Hematopoietic multipotent progenitor cell treated with erythropoietin and hydrocortisone succinate and interleukin-3 and kit ligand, for 4 days (in vitro differentiated cells): ENCODE results near the gene MPL.
A peak's percentile ranks its signal among the peaks of the same experiment; 100 is the strongest.
"Not testable (repeated sequence)": the region's sequence is repeated elsewhere in the genome, so short reads cannot be mapped to it uniquely, and the experiment has no call there.

ENCODE experiments used
- DNase-seq: peaks from one replicate; pipeline ENCODE4 v3.0.0-alpha.2; 2015

Gene MPL

DNA sequence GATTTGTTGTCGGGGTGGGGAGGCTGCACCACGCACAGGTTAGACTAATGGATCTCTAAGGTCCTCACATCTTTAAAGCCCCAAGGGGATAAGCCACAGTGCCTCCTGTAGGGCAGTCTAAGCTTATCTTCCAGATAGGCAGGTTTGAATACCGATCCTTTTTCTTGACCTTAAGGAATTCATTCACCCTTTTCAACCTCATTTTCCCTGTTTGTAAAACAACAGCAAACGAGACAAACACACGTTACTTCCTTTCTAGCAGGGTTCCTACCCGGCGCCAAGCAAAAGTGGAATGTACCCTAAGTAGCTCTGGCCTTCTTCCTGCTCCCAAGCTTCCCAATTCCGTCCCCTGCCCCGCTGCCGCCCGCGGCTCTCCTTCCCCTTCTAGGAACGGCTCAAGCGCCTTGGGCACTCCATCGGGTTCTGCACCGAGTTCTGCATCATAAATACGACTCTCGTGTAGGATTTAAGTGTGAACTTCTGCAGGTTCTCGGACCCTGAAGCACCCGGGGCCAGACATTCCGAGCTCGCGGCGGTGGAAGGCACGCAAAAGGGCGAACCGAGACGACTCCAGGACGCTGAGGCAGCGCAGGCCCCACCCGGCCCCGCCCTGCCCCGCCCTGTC lies 20.6 kb downstream of the MPL start:
- peak; percentile 78 for DNase-seq

DNA sequence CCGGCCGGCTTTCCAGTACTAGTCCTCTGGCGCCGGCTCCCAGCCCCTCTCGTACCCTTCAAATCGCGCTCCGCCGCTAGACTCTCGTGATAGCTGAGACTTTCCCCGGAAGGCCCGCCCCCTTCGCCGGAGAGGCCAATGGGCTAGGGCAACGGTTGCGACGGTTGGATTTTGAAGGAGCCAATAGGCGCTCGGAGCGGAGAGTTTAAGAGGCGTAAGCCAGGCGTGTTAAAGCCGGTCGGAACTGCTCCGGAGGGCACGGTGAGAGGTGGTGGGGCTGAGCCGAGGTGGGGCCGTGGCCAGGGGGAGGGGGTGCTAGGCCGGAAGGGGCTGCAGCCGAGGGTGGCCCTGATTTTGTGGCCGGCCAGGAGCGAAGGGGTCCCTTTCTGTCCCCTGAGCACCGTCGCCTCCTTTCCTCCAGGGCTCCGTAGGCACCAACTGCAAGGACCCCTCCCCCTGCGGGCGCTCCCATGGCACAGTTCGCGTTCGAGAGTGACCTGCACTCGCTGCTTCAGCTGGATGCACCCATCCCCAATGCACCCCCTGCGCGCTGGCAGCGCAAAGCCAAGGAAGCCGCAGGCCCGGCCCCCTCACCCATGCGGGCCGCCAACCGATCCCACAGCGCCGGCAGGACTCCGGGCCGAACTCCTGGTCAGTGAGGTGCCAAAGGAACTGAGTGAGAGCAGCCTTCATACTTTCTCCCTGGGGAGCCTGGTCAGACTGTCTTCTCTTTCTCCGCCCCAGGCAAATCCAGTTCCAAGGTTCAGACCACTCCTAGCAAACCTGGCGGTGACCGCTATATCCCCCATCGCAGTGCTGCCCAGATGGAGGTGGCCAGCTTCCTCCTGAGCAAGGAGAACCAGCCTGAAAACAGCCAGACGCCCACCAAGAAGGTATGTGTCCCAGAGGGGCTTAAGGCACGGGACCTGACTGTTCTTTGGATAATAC lies 21.4 kb downstream of the MPL start, which contains the start of gene CDC20:
Gene CDC20, plus strand, starts transcription at position 236 of the 948 bp plus-strand sequence. Its CDS starts 235 bp downstream, at position 471.
- peak; percentile 100 for DNase-seq

DNA sequence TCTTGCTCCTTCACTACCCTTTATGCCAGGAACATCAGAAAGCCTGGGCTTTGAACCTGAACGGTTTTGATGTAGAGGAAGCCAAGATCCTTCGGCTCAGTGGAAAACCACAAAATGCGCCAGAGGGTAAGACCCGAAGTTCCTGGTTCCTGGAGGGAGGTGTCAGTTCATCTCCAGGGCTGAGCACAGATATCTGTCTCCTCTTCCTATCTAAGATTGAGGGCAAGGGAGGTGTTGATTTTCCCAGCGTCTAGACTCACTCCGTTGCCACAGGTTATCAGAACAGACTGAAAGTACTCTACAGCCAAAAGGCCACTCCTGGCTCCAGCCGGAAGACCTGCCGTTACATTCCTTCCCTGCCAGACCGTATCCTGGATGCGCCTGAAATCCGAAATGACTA lies 22.1 kb downstream of the MPL start:
- no peak for DNase-seq

DNA sequence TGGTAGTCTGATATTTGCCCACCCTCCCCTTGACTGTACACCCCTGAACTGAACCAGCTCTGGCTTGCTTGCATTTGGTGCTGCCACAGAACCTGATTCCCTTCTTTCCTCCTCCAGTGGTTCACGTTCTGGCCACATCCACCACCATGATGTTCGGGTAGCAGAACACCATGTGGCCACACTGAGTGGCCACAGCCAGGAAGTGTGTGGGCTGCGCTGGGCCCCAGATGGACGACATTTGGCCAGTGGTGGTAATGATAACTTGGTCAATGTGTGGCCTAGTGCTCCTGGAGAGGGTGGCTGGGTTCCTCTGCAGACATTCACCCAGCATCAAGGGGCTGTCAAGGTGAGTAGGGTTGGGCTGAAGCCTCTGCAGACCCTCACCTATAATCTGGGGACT lies 23.0 kb downstream of the MPL start:
- no peak for DNase-seq

DNA sequence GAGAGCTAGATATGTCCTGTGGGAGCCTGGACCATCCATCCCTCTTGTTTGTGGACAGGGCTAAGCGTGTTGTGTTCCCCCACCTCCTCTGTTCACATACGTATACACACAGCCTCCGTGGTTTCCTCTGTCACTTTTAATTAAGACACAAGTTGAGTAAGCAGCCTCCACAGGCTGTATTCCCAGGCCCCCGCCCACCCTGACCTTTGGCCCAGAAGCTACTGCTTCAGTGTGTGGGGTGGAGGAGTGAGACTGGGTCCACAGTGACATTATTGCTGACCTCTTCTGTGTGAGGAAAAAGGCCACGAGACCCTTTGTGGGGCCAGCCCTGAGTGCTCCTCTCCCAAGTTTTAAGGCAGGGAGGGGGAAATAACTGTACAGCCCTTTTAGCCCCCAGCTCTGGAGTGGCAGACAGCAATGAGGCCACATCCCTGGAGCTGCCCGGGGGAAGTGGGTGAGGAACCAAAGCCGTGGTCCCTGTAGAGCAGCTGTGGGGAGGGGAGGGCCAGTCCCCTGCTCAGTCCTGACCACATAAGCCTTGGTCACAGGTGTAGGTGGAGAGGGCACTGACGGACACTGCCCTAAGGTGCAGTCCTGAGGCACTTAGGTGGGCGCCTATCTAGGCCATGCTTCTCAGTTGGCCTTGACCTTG lies 25.8 kb downstream of the MPL start:
- DNase-seq, result no peak

DNA sequence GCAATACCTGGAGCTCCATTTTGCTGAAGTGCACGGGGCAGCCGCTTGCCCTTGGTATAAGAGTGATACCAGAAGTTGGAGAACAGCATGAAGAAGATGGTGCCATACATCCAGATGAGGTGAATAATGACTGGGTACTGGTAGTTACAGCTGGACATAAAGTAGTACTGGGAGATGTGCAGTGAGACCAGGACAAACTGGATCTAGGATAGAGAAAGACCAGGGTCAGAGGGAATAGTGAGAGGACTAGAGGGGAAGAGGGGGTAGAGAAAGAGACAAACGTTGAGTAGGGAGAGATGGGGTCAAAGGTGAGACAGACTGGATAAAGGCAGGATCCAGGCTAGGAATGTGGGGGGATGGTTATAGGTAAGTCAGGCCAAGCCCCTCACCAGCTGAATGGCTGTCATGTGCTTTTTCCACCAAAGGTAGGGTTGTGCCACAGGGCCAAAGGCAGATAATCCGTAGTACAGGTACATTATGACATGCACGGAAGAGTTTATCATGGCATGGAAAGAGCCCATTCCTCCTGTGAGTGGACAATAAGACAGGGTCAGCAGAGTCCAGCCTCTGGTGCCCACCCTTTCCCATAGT lies 26.4 kb downstream of the MPL start:
- no peak for DNase-seq

DNA sequence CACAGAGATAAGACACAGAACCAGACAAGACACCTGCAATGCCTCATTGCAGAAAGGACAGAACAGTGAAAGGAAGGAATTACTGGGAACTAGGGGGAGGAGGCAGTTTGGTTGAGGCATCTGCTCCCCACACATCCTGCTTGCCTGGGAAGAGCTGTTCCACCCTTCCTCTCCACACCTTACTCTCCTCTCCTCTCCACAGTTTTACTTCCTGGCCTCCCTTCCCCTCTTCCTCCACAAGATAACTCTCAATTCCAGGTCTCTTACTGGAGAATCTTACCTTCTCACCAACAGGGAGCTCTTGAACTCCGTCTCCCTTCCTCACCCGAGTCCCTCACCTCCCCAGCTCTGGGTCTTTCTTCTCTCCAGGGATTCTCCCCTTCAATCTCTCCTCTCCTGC lies 28.1 kb downstream of the MPL start:
- no peak for DNase-seq

DNA sequence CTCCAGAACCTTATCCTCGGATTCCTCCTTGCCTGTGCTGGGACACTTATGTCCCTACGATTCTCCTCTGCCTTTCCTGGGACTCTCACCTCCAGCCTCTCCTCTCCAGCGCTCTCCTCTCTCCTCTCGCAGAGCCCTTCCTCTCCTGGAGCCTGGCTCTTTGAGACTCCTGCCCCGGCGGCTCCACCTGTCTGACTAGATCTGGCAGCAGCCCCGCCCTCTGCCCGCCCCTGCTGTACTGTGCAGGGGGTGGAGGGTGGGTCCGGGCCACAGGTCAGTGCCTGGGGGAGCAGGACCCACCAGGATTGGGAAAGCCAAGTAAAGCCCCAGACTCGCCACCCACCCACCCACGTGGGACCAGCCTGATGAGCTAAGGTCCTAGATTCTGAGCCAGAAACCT lies 28.6 kb downstream of the MPL start:
- no peak for DNase-seq

DNA sequence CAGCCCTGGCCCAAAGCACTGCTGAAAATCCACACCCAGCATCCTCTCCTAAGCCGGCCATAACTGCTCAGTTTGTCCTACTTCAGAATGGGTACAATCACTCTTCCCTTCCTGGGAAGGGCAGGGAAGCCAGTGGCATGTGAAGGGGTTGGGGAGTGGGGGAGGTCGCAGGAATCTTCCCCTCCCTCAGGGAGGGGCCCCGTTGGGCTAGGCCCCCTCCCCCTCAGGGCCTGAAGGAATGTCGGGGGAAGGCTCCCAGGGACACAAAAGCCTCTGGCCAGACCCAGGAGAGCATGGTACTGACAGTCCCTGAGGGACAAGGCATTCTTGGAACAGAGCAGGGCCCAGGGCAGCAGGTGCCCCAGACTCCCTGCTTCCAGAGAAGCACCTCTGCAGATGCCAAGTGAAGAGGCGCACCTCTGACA lies 29.0 kb downstream of the MPL start:
- no peak for DNase-seq

DNA sequence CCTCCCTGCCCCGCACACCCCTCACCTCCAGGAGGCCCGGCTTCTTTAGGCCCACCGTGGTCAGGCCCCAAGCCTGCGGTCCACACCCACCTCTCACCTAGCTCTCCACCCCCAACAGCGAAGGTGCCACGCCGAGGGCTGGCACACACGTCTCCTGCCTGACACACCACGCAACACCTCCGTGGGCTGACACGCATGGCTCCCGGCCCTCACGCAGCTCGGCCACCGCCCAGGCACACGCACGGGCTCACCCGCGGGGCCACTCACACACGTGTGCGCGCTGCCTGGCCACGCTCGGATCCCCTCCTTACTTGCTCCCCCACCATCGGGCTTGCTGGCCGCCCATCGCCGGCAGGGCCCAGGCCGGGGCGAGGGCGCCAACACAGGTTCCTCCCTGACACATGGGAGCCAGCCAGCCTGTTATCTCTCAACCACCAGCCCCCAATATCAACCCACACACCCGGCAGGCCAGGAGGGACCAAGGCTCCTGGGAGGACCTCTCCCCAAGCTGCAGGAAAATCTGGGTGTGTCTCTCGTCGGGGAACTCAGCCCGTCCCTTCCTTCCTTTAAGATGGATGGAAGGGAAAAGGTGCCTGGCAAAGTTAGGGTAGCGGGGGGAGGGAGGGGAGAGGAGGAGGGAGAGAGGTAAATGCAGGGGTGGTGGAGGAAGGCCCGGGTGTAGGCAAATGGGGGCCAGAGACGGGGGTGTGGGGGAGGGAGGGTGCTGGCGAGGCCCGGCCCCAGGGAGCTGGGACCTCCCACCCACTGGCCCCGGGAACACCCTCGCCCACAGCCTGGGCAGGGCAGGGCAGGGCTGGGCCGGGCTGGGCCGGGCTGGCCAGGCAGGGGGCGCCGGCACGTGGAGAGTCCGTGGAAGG lies 29.6 kb downstream of the MPL start:
- DNase-seq, result peak; percentile 94

DNA sequence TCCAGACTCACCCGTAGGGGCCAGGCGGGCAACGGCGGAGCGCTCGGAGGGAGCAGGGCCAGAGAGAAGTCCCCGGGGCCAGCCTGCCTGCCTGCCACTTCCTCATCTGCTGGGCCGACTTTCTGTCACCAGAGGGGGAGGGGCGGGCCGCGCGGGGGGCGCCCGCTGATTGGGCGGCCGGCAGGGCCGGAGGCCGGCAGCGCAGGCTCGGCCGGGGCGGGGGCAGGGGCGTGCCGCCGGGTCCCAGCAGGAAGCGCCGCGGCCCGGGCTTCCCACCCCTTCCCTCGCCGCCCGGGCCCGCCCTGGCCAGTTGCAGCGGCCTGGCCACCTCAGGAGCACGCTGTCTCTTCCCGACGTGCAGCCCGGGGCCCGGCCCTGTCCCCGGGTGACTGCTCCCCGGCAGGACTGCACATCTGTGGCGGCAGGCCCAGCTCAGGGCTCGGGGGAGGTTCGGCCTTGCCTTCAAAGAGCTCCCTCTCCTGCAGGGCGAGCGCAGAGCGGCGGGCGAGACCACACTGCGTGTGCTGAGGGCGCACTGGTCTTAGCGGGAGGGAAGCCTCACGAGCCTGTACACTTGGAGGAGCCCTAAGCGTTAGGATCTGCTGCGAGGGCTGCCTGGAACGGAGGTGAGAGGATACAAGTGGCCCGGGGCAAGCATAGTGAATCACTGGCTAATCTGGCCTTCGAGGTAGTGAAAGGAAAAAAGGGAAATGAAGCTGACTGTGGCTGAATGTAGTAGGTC lies 30.5 kb downstream of the MPL start, which contains the start of gene ELOVL1:
Gene ELOVL1, minus strand, starts transcription at position 108 of the 742 bp plus-strand sequence. CDS start 2,402 bp downstream, outside the sequence.
- peak; percentile 97 for DNase-seq

DNA sequence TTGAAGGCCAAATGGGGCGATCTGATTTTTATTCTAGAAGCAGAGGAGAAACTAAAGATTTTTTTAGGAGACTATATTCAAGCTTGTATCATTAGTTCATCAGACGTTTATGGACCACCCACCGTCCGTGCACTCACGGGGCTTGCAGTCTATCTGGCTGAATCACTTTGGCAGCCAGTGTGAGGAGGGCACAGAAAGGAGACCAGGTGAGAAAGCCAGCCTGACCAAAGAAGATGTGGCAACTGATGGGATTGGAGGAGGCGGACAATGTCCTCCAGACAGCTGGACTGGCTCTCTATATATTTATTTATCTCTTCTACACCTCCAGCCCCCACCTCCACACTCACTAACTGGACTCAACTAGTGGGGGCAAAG lies 31.0 kb downstream of the MPL start:
- DNase-seq, result no peak

DNA sequence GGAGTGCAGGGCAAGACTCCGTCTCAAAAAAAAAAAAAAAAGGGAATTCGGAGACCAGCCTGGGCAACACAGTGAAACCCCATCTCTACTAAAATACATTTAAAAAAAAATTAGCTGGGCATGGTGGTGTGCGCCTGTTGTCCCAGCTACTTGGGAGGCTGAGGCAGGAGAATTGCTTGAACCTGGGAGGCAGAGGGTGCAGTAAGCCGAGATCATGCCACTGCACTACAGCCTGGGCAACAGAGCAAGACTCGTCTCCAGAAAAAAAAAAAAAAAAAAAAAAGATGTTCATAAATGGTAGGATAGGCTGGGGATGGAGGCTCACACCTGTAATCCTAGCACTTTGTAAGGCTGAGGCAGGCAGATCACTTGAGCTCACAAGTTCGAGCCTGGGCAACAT lies 32.2 kb downstream of the MPL start:
- not testable (repeated sequence) for DNase-seq

DNA sequence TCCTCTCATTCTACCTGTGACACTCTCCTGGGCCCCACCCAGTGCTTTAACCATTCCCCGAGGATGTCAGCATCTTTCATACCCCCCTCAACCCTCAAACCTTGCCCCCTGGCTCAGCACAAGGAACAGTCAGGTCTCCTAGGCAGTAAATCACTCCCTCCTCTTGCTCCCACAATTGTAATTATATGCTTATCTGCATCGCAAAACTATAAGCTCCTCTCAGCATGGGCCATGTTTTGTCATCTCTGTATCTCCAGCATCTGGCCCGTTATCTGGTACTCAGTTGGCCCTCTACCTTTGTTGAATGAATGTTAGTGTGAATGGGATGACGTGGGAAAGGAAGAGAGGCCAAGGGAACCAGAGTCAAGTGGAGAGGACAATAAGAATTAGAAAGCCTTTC lies 32.9 kb downstream of the MPL start:
- no peak for DNase-seq

DNA sequence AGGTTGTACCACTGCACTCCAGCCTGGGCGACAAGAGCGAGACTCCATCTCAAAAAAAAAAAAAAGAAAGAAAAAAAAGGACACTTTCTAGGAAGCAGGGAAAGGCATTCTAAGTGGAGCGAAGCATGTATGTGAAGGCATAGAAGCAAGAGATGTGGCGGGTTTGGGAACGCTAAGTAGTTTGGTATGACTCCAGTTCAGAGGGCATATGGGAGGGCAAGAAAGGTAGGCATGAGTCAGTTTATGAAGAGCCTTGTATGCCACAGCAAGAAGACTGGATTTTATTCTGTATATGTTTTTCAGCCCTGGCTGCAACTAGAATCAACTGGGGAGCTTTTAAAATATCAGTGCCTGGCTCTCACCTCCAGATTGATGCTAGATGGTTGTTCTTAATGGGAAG lies 34.6 kb downstream of the MPL start:
- DNase-seq, result no peak

DNA sequence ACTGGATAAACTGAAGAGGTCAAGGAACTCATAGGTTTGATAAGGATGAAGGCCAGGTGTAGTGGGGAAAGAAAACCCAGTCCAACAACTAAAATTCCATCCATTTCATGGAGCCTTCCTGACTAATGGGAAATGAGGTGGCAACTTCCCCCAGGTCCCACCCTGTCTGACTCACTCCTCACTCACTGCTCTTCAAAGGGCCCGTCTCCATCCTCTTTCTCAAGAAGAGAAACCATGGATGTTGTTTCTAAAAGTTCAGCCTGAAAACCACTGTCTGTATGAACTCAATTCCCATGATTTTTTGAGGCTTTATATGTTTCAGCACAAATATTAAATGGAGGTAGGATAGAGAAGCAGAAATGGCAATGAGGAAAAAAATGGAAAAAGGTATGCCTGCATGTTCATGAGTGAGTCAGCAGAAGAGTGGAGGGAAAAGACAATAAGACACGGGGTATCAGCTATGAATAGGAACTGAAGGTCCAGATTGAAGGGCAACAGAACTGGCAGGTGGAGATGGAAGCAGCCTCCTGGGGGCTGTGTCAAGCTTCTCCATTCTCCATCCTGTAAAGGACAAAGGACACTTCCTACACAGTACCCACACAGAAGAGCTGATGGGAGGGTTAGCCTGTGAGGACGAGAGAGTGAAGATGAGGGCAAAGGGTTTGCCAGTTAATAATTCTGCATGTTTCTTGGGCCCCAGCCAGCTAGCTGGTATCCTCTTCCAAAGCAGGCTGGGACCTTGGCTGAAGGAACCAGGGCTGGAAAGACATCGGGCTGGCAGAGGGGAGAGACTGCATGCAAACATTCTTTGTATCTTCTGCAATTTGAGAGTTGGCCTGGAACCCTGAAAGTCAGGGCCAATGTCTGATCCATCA lies 35.7 kb downstream of the MPL start:
- no peak for DNase-seq

DNA sequence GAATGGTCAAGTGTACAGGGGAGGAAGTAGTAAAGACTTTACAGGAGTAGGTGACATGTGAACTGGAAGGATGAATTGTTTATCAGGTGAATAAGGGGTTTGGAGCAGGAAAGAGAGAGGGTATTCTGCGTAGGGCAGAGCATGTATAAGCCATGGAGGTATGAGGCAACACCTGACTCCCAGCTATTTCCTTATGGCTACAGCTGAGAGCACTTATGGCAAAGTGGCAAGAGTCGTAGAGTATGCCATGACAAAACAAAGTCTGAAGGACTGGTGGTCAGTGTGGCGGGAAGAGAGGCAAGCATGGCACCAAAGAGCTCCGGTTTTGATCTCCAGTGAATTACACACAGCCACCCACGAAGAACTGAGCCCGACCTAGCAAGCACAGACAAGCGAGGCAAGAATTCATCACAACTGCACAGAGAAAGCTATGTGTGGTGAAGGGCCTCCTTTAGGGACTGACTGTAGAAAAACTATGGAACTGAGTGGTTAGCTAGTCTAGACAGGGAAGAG lies 39.2 kb downstream of the MPL start:
- no peak for DNase-seq

DNA sequence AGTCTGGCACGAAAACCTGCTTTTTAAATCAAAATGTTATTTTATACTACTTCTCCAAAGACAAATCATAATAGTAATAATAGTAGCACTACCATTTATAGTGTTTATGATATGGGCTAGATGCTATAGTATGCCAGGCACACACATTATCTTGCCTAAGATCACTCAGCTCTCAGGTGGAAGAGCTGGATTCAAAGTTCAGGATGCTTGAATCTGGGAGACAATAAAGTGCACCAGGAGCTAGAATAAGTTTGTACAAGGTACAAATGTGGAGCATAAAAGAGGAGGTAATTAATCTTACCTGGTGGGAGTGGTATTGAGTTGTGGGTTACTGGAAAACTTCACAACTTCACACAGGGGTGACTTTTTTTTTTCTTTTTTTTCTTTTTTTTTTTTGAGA lies 40.2 kb downstream of the MPL start:
- no peak for DNase-seq

DNA sequence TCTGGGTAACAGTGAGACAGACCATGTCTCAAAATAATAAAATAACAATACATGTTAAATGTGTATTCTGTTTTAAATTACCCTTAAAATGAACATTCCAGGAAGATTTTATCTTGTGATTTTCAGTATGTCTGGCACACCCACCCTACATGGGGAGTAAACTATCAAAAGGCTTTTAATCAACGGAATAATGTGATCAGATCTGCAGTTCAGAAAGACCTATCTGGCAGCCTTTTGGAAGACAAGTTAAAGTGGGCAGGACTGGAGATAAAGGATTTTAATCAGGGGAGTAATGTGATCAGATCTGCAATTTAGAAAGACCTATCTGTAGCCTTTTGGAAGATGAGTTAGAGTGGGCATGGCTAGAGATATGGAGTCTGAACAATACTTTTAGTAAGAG lies 41.9 kb downstream of the MPL start:
- DNase-seq, result no peak

DNA sequence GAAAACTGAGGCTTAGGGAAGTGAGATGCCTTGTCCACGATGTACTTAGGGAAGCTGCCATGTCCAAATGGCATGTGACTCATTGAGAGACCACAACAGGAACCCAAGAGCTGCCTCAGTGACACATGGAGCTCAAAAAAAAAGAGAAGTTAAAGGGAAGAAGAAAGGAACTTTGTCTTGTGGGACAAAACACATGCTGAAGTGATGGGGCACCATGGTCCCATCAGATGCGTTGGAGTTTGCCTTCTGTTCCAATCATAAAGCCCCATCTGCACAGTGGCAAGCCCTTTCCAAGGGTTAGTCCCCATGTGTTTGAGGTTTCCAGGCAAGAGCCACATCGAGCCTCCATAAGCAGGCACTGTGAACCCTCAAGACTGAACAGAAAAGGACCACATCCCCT lies 44.0 kb downstream of the MPL start:
- peak; percentile 42 for DNase-seq
